LNCAP (cell line): ENCODE data around the gene ATG10.

ENCODE experiments used
- CTCF ChIP-seq: fragments of 450-650 bp; IDR thresholded peaks from 2 replicates; pipeline ENCODE4 v1.5.1; 2017; ENCODE audit warnings: mild to moderate bottlenecking

The ATG10 gene

GRCh38 chr5:82023644-82024043 lies 51.8 kb downstream of the ATG10 start:
- no peak for TF ChIP-seq CTCF

DNA sequence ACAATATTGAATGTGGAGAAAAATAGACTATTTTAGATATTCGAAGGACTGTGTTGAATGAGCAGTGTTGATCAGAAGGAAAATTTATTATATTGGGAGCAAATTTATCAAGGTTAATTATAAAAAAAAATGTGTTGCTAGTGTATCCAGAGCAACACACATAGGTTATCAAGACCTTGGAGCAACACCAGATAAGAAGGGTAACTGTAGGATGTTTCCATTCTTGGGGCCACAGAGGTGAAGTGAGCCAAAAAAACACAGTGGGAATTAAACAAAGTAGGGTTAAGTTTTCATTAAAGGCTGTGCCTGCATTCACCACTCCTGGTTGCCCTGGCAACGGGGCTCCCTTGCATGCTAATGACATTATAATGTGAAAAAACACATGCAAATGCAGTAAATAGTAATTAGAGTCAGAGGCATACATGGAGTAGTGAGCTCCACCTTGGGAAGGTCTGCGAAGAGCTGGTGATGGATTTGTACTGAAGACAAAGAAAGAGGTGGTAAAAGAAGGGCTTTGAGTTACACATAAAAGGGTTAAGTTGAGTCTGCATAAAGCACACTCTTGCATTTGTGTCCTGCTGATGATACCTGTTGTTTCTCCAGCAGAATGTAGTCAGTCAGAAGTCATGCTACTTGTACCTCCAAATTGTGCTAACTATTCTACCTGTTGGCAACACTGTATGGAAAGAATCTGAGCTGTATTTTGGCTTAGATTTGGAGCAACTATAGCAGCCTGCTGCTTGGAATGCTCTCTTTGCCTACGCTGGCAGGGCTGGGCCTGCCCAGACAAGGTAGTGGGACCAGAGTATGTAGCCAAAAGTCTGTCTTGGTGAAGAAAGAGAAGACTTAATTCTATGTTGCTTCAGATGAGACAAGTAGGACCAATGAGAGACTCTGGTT lies 59.6 kb downstream of the ATG10 start:
- no peak for TF ChIP-seq CTCF

GRCh38 chr5:82044010-82044409 lies 72.2 kb downstream of the ATG10 start:
- no peak for TF ChIP-seq CTCF

DNA sequence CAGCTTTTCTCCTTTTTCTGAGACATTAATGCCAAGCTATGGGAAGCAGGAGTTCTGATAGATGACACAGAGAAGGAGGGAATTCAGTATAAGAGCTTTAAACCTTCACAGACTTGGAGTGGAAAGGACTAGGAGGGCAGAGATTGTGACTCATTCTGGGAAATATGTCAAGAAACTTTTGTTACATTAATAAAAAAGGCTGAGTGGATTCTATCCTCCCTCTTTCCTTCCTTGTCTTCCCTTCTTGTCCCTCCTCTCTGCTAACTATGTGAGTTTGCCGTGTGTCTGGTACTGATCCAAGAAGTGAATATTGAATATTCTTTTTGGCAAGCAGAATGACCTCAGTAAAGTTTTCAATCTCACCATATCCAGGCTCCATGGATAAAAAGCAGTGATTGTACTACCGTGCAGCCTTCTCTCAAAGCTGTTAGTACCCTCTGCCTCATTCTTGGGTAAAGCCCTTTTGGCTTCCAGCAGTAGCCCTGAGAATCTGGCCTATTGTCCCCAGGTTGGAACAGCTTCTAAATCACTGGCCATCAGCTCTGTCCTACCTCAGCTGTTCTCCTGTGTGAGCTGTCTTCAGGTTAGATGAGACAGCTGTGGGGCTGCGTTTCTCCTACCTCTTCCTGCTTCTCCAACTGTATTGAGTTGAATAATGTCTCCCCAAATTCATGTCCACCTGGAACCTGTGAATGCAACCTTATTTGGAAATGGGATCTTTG lies 73.9 kb downstream of the ATG10 start:
- no peak for TF ChIP-seq CTCF

GRCh38 chr5:82046276-82046647 lies 74.4 kb downstream of the ATG10 start:
- TF ChIP-seq CTCF = no peak

- no peak for TF ChIP-seq CTCF
Measured at GRCh38 chr5:82050955-82051354, 79.1 kb downstream of the ATG10 start.

DNA sequence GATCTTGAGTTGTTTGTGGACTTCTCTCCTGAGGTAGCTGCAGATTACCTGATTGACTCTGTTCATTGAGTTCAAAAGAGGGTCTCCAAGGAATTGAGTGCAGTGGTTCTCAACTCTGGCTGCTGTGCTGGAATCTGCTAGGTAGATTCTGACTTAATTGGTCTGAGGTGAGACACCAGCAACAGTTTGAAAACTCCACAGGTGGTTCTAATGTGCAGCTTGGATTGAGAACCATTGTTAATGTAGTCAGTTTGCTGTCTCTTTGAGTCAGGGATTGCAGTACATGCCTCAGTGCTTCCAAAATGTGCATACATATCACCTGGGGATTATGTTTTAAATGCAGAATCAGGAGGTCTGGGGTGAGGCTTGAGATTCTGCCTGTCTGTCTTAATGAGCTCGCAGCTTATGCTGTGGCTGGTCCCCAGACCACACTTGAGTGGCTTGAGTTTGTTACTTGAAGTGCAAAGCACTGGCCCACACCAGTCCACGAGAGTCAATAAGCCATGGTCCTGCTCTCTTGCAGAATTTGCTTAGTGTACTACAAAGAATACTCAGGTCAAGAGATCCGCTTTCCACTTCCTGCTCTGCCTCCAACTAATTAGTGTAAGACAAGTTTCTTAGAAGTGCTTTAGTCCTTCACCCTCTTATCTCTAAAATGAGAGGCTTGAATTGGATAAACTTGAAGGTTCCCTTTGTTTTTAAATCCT lies 82.3 kb downstream of the ATG10 start:
- TF ChIP-seq CTCF = no peak
